Hepatocyte (in vitro differentiated cells): ENCODE results near the gene C10orf95.

Experiments
- EZH2phosphoT487 ChIP-seq: fragments of 200-600 bp; sonication (generic); IDR thresholded peaks from one replicate; pipeline ENCODE4 v1.6.1; 2018; ENCODE audit warnings: antibody characterized with exemption, mild to moderate bottlenecking, low read depth, moderate library complexity; ENCODE audit not compliant: unreplicated experiment, severe bottlenecking
- TF ChIP-seq, protein P1 (sequence below): fragments of 200-600 bp; sonication (generic); IDR thresholded peaks from 2 replicates; pipeline ENCODE4 v1.5.1; 2016; ENCODE audit warnings: antibody characterized with exemption, mild to moderate bottlenecking; ENCODE audit not compliant: poor library complexity

DNA sequence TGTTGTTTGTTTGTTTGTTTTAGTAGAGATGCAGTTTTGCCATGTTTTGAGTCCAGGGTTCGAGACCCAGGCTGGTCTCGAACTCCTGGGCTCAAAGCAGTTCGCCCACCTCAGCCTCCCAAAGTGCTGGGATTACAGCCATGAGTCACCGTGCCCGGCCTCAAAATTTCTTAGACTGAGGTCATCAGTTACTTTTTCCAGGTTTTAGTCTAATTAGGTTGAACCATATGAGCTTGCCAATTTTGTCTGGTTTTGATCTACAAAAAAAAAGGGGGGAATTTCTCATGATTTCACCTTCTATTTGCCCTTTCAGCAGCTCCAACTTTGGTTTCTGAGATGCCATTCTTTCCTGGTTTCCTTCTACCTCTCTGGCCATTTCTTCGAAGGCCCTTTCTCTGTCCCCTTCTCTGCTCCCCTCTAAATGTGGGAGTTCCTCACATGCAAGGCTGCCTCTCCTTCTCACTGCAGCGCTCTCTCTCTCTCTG, 24.5 kb downstream of the C10orf95 start:
- TF ChIP-seq, protein P1, sequence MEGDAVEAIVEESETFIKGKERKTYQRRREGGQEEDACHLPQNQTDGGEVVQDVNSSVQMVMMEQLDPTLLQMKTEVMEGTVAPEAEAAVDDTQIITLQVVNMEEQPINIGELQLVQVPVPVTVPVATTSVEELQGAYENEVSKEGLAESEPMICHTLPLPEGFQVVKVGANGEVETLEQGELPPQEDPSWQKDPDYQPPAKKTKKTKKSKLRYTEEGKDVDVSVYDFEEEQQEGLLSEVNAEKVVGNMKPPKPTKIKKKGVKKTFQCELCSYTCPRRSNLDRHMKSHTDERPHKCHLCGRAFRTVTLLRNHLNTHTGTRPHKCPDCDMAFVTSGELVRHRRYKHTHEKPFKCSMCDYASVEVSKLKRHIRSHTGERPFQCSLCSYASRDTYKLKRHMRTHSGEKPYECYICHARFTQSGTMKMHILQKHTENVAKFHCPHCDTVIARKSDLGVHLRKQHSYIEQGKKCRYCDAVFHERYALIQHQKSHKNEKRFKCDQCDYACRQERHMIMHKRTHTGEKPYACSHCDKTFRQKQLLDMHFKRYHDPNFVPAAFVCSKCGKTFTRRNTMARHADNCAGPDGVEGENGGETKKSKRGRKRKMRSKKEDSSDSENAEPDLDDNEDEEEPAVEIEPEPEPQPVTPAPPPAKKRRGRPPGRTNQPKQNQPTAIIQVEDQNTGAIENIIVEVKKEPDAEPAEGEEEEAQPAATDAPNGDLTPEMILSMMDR: no peak
- TF ChIP-seq EZH2phosphoT487: no peak
